DOHH2 (cell line): ENCODE data around the gene ADCK1.

Experiments
- CTCF ChIP-seq: fragments of 200-600 bp; sonication (generic); IDR thresholded peaks from one replicate; pipeline ENCODE4 v1.5.1; 2014; ENCODE audit warnings: antibody characterized with exemption, mild to moderate bottlenecking, low read depth, low read length; ENCODE audit not compliant: poor library complexity, severe bottlenecking
- EZH2phosphoT487 ChIP-seq: fragments of 200-600 bp; sonication (generic); IDR thresholded peaks from 2 replicates; pipeline ENCODE4 v1.6.1; 2017; ENCODE audit warnings: borderline replicate concordance, mild to moderate bottlenecking, antibody characterized with exemption, low read length, moderate library complexity, mixed read lengths

GRCh38 chr14:77878783-77879182, 78.9 kb downstream of the ADCK1 start:
- TF ChIP-seq CTCF, result no peak
- TF ChIP-seq EZH2phosphoT487, result no peak
